Sigmoid colon (tissue), 7 donors: ENCODE results near the gene CADM2. TPM values are rescaled to one million over a fixed set of nuclear protein-coding genes. Genes with fewer than 3 reads are reported as not detected.

ENCODE experiments used
- DNase-seq: peaks from one replicate; pipeline ENCODE4 v3.0.0-alpha.2; 2019
- H3K27ac ChIP-seq, 4 donors: fragments of 200-600 bp; sonication (generic); one replicate each; pipeline ENCODE4 v1.5.1; 2016 to 2019; ENCODE audit warnings: mild to moderate bottlenecking in 1 of 4
- H3K27me3 ChIP-seq, 3 donors: fragments of 200-600 bp; sonication (generic); one replicate each; pipeline ENCODE4 v1.5.1; 2019; ENCODE audit warnings: mild to moderate bottlenecking in 1 of 3
- H3K36me3 ChIP-seq, 4 donors: fragments of 200-600 bp; sonication (generic); one replicate each; pipeline ENCODE4 v1.5.1; 2016 to 2019
- H3K4me1 ChIP-seq, 4 donors: fragments of 200-600 bp; sonication (generic); one replicate each; pipeline ENCODE4 v1.5.1; 2017 to 2019
- H3K4me3 ChIP-seq, 4 donors: fragments of 200-600 bp; sonication (generic); one replicate each; pipeline ENCODE4 v1.5.1; 2017 to 2019; ENCODE audit warnings: mild to moderate bottlenecking in 2 of 4, moderate library complexity in 1 of 4
- H3K9me3 ChIP-seq, 4 donors: fragments of 200-600 bp in 3 of 4; sonication (generic) in 3 of 4; one replicate each; pipeline versions ENCODE4 v1.5.1 to v1.6.1; 2013 to 2019
- EP300 ChIP-seq, 4 donors: sonication (generic); formaldehyde crosslinking; IDR thresholded peaks; one replicate each; pipeline ENCODE4 v1.6.1; 2017; ENCODE audit warnings: antibody characterized with exemption in 4 of 4
- POLR2A ChIP-seq, 2 donors: fragments of 450-650 bp; IDR thresholded peaks; one replicate each; pipeline ENCODE4 v1.6.1; 2016; ENCODE audit warnings: antibody characterized with exemption in 2 of 2, mild to moderate bottlenecking in 2 of 2, moderate library complexity in 2 of 2
- POLR2AphosphoS5 ChIP-seq, 4 donors: sonication (generic); formaldehyde crosslinking; IDR thresholded peaks; one replicate each; pipeline ENCODE4 v1.6.1; 2017; ENCODE audit warnings: antibody characterized with exemption in 4 of 4
- WGBS, 2 donors: extraction: QIAGEN DNeasy Blood & Tissue Kit; methylation state at CpG; one replicate each; pipeline ENCODE4 v1.1.7; 2013; 5-methylcytosine and 5-hydroxymethylcytosine counted together
- intact Hi-C: fragments of 100-400 bp; cut with DNase I; formaldehyde crosslinking; loops from one replicate; pipeline ENCODE4 v1.15.1; 2023
- polyA plus RNA-seq, 3 donors: library from polyadenylated mRNA; stranded (reverse); fragments of 200-250 nt; gene quantifications; one replicate each; pipeline ENCODE4 v1.2.3, GENCODE V29; 2013
- total RNA-seq, 4 donors: library from RNA; depleted of rRNA; stranded (reverse); fragments of >200 nt; gene quantifications; one replicate each; pipeline ENCODE4 v1.1.0, GENCODE V29; 2016
- TF ChIP-seq, protein P1 (sequence below), 4 experiments: fragments of 450-650 bp in 3 of 4; fragments of 200-600 bp in 1 of 4; IDR thresholded peaks; one replicate each; pipeline ENCODE4 v1.5.1; 2016 to 2019; ENCODE audit warnings: antibody characterized with exemption in 4 of 4, mild to moderate bottlenecking in 3 of 4, moderate library complexity in 2 of 4
- donor health status: healthy with polysubstance abuse.
- donor health status: Bipolar disorder and iron deficiency.
- donor health status: healthy.

Gene CADM2
- total and polyA plus RNA-seq, 7 donors = 0.46 to 22.8 (median 12.8) TPM

DNA sequence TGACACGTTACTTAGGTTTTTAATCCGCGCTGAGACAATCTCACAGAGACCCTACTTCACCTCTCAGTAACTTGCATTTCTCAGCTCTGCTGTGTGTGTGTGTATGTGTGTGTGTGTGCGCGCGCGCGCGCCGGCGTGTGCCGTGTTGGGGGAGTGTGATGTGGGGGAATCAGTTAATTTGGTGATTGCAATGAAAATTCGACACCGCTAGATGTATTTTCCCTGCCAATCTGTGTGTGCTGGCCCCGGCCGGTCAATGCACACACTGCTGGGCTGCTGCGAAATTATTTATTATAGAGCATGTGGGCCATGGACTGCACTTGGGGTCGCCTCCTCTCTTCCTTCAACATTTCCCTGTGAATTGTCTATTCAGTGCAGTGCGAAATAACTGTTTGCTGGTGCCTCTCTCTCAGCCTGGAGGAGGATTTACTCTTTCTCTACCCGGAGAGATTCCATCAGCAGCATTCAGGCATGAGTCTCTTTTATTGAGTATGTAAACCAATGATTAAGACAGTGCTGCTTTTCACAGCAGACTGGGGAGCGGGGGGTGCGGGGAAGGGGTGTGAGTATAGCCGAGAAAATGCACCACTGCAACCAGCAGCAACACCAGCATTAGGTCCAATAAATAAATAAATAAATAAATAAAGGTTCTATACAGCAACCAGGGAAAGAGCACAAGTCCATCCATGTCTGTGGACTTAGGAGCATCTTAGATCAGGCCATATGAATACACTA is 2.9 kb downstream of the CADM2 start:
- DNase-seq = no peak
- Histone ChIP-seq H3K27ac (no peak overlapping the region), H3K4me3 (peak overlapping the region; percentile 4 to 23 (median 8)), H3K36me3 (no peaks in the 10 kb centered on the region), H3K27me3 (peaks cover 2 to 42% (median 16%) of the 10 kb centered on the region in 3 donors), H3K9me3 (no peaks in the 10 kb centered on the region), H3K4me1 (peaks cover 0 to 17% (median 12%) of the 10 kb centered on the region in 4 donors)
- intact Hi-C loops = no loop called here
- WGBS, 2 donors = 16 to 24% methylated on average over 23 of the region's 23 CpGs
- TF ChIP-seq EP300 (IDR thresholded peaks at IDR 0.05) = no peak
- TF ChIP-seq, protein P1, sequence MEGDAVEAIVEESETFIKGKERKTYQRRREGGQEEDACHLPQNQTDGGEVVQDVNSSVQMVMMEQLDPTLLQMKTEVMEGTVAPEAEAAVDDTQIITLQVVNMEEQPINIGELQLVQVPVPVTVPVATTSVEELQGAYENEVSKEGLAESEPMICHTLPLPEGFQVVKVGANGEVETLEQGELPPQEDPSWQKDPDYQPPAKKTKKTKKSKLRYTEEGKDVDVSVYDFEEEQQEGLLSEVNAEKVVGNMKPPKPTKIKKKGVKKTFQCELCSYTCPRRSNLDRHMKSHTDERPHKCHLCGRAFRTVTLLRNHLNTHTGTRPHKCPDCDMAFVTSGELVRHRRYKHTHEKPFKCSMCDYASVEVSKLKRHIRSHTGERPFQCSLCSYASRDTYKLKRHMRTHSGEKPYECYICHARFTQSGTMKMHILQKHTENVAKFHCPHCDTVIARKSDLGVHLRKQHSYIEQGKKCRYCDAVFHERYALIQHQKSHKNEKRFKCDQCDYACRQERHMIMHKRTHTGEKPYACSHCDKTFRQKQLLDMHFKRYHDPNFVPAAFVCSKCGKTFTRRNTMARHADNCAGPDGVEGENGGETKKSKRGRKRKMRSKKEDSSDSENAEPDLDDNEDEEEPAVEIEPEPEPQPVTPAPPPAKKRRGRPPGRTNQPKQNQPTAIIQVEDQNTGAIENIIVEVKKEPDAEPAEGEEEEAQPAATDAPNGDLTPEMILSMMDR (IDR thresholded peaks at IDR 0.05) = no peak
- no peak for TF ChIP-seq POLR2AphosphoS5 (IDR thresholded peaks at IDR 0.05)
- no peak for TF ChIP-seq POLR2A (IDR thresholded peaks at IDR 0.05)

DNA sequence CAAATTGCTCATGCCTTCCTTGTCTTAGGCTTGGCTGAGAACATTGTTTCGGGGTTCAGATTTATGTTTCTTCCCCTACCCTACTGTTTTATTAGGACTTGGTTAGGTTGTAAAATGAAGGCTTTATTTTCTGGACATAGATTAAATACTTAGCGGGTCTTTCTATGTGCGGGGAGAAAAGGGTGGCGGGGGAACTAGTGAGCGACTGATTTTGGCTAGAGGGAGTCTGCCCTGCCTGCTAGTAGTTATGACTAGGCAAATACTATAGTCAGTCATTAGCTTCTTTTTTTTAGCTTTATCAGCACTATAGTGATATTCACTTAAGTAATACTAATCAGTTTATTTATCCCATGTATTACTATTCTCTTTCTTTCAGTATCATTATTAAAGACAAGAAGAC is 3.6 kb downstream of the CADM2 start:
- WGBS, 2 donors = 85 to 89% methylated on average over 5 of the region's 5 CpGs
- H3K27ac ChIP-seq = no peak overlapping the region

DNA sequence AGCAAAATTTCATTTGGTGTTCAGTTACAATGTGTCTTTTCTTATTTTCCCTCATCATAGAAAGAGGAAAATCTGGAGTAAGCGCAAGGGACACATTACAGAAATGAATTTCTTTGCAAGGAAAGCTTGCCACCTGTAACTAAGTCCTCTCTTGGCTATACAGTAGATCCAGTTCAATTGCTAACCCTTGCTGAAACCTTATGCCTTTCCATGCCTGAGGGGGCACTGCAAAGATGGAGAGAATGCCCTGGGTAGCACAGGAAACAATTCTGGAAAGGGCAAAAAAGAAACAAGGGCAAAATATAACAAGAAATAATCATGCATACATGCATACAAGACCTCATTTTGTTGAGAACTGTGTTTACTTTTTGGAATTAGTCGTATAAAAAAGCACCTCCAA is 4.3 kb downstream of the CADM2 start:
- intact Hi-C loops = no loop called here
- H3K4me3 ChIP-seq = no peak overlapping the region
- H3K9me3 ChIP-seq = no peaks in the 10 kb centered on the region
- peaks cover 0 to 15% (median 11%) of the 10 kb centered on the region in 4 donors for H3K4me1 ChIP-seq
- no peaks in the 10 kb centered on the region for H3K36me3 ChIP-seq
- TF ChIP-seq POLR2AphosphoS5 (IDR thresholded peaks at IDR 0.05) = no peak
- TF ChIP-seq POLR2A (IDR thresholded peaks at IDR 0.05) = no peak
- no peak for TF ChIP-seq EP300 (IDR thresholded peaks at IDR 0.05)
- TF ChIP-seq, protein P1 (IDR thresholded peaks at IDR 0.05) = no peak
- WGBS, 2 donors = 78 to 84% methylated on average over 2 of the region's 2 CpGs
- no peak overlapping the region for H3K27ac ChIP-seq
- peaks cover 2 to 42% (median 16%) of the 10 kb centered on the region in 3 donors for H3K27me3 ChIP-seq
- no peak for DNase-seq

More for the DNA sequence above, 3.6 kb downstream of the CADM2 start:
- H3K4me1 ChIP-seq = peaks cover 0 to 17% (median 12%) of the 10 kb centered on the region in 4 donors
- TF ChIP-seq POLR2AphosphoS5 (IDR thresholded peaks at IDR 0.05) (no peak), POLR2A (IDR thresholded peaks at IDR 0.05) (no peak), EP300 (IDR thresholded peaks at IDR 0.05) (no peak)
- TF ChIP-seq, protein P1 (IDR thresholded peaks at IDR 0.05) = no peak
- DNase-seq = no peak
- peaks cover 2 to 42% (median 16%) of the 10 kb centered on the region in 3 donors for H3K27me3 ChIP-seq
- no peaks in the 10 kb centered on the region for H3K36me3 ChIP-seq
- H3K9me3 ChIP-seq = no peaks in the 10 kb centered on the region
- no peak overlapping the region for H3K4me3 ChIP-seq
- intact Hi-C loops = no loop called here

DNA sequence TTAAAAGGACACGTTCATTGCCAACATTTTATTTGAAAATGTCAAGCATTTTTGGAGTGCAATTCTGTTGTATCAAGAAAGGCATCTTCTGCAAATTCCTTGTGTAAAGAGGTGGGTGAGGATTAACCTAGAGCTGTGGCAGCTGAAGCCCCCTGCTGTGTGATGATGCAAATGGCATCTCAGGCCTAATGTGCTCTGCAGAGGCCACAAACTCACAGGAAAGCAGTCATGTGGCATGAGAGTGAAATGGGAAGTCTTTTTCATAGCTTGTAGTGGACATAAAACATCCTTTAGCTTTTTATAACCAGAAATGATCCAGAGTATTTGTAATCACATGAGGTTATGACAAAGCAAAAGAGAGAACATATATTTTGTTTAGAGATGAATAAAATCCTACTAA is 6.4 kb downstream of the CADM2 start:
- TF ChIP-seq POLR2A (IDR thresholded peaks at IDR 0.05) (no peak), POLR2AphosphoS5 (IDR thresholded peaks at IDR 0.05) (no peak), EP300 (IDR thresholded peaks at IDR 0.05) (no peak)
- TF ChIP-seq, protein P1 (IDR thresholded peaks at IDR 0.05) = no peak
- Histone ChIP-seq H3K27me3 (peaks cover 0 to 36% (median 16%) of the 10 kb centered on the region in 3 donors), H3K9me3 (no peaks in the 10 kb centered on the region), H3K4me3 (no peak overlapping the region), H3K27ac (no peak overlapping the region), H3K36me3 (no peaks in the 10 kb centered on the region), H3K4me1 (peaks cover 0 to under 1% (median 0%) of the 10 kb centered on the region in 4 donors)
- WGBS, 2 donors = 18 to 30% methylated on average over 1 of the region's 1 CpG
- intact Hi-C loops = no loop called here
- no peak for DNase-seq
